ENCODE data around the gene ARAP1. TPM values are rescaled to one million over a fixed set of nuclear protein-coding genes. Genes with fewer than 3 reads are reported as not detected.

ARAP1 gene
- total RNA-seq, 1 experiment from 2014 or later, result 76.1 TPM

DNA sequence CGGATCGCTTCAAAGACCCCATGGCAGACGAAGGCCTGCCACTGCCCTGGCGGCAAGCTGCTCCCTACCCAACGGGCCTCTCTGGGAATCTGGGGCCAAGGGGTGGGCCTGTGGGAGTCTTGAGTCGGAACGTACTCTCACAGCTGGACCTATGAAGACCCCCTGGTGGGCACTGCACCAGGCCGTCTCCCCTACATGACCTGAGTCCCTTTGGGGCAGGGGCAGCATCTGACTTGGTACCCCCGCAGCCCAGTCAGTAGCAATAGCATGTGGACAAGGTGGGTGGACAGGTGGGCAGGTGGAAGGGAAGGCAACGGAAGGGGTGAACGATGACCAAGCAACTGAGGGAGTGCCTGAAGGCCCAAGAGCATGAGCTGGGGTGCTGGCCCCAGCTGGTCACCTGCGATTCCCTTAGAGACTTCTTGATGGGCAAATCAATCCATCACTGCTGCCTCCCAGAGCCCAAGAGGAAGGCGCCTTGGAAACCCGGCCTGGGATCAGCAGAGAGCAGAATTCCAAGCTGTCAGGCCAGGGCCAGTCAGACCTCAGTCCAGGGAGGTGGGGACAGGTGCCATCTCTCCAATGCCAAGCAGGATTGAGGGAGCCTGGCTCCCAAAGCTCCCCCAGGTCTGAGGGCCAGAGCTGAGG, 35.3 kb downstream of the ARAP1 start:
- H3K9me3 ChIP-seq (ENCODE audit: low read length), result no peaks in the 10 kb centered on the region
- H3K27ac ChIP-seq (ENCODE audit: low read length), result no peak overlapping the region
- H3K27me3 ChIP-seq (ENCODE audit: low read length), result no peaks in the 10 kb centered on the region
- DNase-seq, result no peak
- no peaks in the 10 kb centered on the region for H3K9me2 ChIP-seq (replicated peaks; ENCODE audit: insufficient read depth, low read length)
- H3K4me2 ChIP-seq (ENCODE audit: low read depth, low read length, poor library complexity, severe bottlenecking), result no peak overlapping the region
- no peak overlapping the region for H3K9ac ChIP-seq (ENCODE audit: low read length)
- H3K79me2 ChIP-seq (ENCODE audit: low read length), result peaks cover 81% of the 10 kb centered on the region
- H2AFZ ChIP-seq (ENCODE audit: low read length), result no peak overlapping the region
- no peaks in the 10 kb centered on the region; the same call in 1 of the 2 replicates for H3K36me3 ChIP-seq (ENCODE audit: insufficient read depth, low read length)
- H3K4me3 ChIP-seq (ENCODE audit: low read length), result no peak overlapping the region
- peaks cover 59% of the 10 kb centered on the region; the same call in 1 of the 2 replicates for H4K20me1 ChIP-seq (ENCODE audit: insufficient read depth, low read depth, low read length)
- peaks cover 36% of the 10 kb centered on the region for H3K4me1 ChIP-seq (ENCODE audit: low read length)

DNA sequence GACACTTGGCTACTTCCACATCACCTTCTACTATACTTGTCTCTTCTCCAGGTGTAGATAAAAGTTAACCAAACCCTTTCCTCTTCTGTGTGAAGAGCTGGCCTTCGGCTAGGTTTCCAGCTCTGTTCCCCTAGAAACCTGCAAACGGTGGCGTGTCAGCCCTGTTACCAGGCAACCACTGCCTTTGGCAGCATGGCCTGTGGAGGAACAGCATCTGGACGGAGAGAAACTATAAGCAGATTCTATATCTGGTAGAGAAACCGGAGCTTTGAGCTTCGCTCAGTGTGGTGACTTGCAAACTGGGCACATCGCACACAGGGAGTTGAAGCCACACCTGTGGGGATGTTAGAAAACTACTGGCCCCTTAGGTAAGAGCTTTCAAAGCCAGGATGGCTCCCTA, 35.9 kb downstream of the ARAP1 start:
- Histone ChIP-seq H3K9me3 (ENCODE audit: low read length) (no peaks in the 10 kb centered on the region), H4K20me1 (ENCODE audit: insufficient read depth, low read depth, low read length) (peaks cover 53% of the 10 kb centered on the region; the same call in 1 of the 2 replicates), H3K4me2 (ENCODE audit: low read depth, low read length, poor library complexity, severe bottlenecking) (no peak overlapping the region), H3K27ac (ENCODE audit: low read length) (no peak overlapping the region), H3K4me1 (ENCODE audit: low read length) (peaks cover 30% of the 10 kb centered on the region), H3K79me2 (ENCODE audit: low read length) (peaks cover 75% of the 10 kb centered on the region), H2AFZ (ENCODE audit: low read length) (no peak overlapping the region), H3K27me3 (ENCODE audit: low read length) (no peaks in the 10 kb centered on the region), H3K4me3 (ENCODE audit: low read length) (no peak overlapping the region), H3K9ac (ENCODE audit: low read length) (no peak overlapping the region), H3K36me3 (ENCODE audit: insufficient read depth, low read length) (no peaks in the 10 kb centered on the region; the same call in 1 of the 2 replicates), H3K9me2 (replicated peaks; ENCODE audit: insufficient read depth, low read length) (no peaks in the 10 kb centered on the region)
- no peak for DNase-seq

DNA sequence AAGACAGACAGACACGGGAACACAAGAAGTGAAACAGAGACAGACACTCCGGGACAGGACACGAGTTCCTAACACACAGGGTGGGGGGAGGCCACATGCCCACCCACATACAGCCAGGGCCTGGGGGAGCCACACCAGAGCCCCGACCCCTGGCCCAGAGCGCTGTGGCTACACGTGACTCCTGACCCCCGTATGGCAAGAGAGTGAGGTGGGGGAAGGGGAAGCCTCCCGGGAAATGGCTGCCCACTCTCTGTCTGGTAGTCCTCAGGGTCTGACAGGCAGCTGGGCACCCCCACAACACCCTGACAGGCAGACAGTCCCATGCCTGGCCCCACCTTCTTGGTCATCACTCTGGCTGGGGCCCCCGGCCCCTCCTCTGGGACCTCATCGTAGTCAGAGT, 39.4 kb downstream of the ARAP1 start:
- Histone ChIP-seq H4K20me1 (ENCODE audit: insufficient read depth, low read depth, low read length) (peaks cover 26% of the 10 kb centered on the region; the same call in 1 of the 2 replicates), H3K27ac (ENCODE audit: low read length) (no peak overlapping the region), H3K79me2 (ENCODE audit: low read length) (peaks cover 40% of the 10 kb centered on the region), H3K4me3 (ENCODE audit: low read length) (no peak overlapping the region), H3K4me1 (ENCODE audit: low read length) (no peaks in the 10 kb centered on the region), H3K4me2 (ENCODE audit: low read depth, low read length, poor library complexity, severe bottlenecking) (no peak overlapping the region), H3K36me3 (ENCODE audit: insufficient read depth, low read length) (no peaks in the 10 kb centered on the region), H3K9ac (ENCODE audit: low read length) (no peak overlapping the region), H3K9me3 (ENCODE audit: low read length) (no peaks in the 10 kb centered on the region), H3K9me2 (replicated peaks; ENCODE audit: insufficient read depth, low read length) (no peaks in the 10 kb centered on the region), H2AFZ (ENCODE audit: low read length) (no peak overlapping the region), H3K27me3 (ENCODE audit: low read length) (no peaks in the 10 kb centered on the region)
- DNase-seq, result no peak

DNA sequence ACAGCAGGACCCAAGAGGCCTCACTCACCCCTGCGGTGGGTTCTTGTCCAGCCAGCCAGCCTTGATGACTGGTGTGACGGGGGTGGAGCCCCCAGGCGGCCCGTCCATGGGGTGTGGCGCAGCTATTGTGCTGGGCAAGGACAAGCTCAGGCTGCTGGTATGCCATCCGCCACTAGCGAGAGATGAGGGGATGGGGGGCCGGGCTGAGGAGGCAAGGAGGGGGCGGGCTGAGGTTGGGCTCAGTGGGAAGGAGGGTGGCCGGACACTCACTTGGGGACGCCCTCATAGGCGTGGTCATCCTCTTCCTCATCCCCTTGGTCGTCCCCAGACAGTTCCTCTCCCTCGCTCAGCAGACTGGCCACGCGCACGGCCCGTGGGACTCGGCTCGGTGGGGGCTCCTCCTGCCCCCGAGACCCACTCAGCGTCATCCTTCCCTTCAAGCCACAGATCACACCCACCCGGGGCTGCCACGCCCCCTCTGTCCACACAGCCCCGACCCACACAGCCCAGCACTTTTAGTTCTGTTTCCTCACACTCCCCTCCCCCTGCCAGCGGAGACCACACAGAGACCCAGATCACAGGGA, 39.9 kb downstream of the ARAP1 start:
- Histone ChIP-seq H3K27me3 (ENCODE audit: low read length) (no peaks in the 10 kb centered on the region), H3K36me3 (ENCODE audit: insufficient read depth, low read length) (0 out of 2 replicates have a peak, but pooled peaks cover under 1% of the 10 kb centered on the region), H3K79me2 (ENCODE audit: low read length) (peaks cover 35% of the 10 kb centered on the region), H4K20me1 (ENCODE audit: insufficient read depth, low read depth, low read length) (peaks cover 21% of the 10 kb centered on the region; the same call in 1 of the 2 replicates), H3K27ac (ENCODE audit: low read length) (no peak overlapping the region), H3K4me2 (ENCODE audit: low read depth, low read length, poor library complexity, severe bottlenecking) (no peak overlapping the region), H3K9ac (ENCODE audit: low read length) (no peak overlapping the region), H3K4me1 (ENCODE audit: low read length) (peaks cover 3% of the 10 kb centered on the region), H3K9me3 (ENCODE audit: low read length) (no peaks in the 10 kb centered on the region), H3K9me2 (replicated peaks; ENCODE audit: insufficient read depth, low read length) (no peaks in the 10 kb centered on the region), H2AFZ (ENCODE audit: low read length) (no peak overlapping the region), H3K4me3 (ENCODE audit: low read length) (no peak overlapping the region)
- DNase-seq, result no peak

DNA sequence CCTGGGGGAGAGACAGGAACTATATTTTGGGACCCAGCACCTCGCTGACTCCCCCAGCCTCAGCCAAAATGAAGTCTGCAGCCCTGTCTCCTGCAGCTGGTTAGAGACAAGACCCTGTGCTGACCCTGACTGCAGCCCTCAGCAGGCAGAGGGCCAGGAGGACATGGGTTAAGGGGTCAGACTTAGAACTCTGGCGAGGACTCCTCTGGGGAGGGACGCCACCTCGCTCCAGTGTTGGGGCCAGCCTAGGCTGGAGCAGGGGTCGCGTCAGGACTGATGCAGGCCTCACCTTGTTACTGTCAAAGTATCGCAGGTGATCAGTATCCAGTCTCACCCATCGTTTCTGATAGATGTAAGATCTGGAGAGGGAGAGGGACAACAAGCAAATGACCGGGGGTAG, 41.1 kb downstream of the ARAP1 start:
- H3K4me3 ChIP-seq (ENCODE audit: low read length), result no peak overlapping the region
- H3K79me2 ChIP-seq (ENCODE audit: low read length), result peaks cover 23% of the 10 kb centered on the region
- DNase-seq, result no peak
- H4K20me1 ChIP-seq (ENCODE audit: insufficient read depth, low read depth, low read length), result peaks cover 14% of the 10 kb centered on the region; the same call in 1 of the 2 replicates
- no peak overlapping the region for H3K27ac ChIP-seq (ENCODE audit: low read length)
- no peak overlapping the region for H3K4me2 ChIP-seq (ENCODE audit: low read depth, low read length, poor library complexity, severe bottlenecking)
- no peaks in the 10 kb centered on the region for H3K27me3 ChIP-seq (ENCODE audit: low read length)
- H3K9me3 ChIP-seq (ENCODE audit: low read length), result no peaks in the 10 kb centered on the region
- no peak overlapping the region for H3K9ac ChIP-seq (ENCODE audit: low read length)
- H3K36me3 ChIP-seq (ENCODE audit: insufficient read depth, low read length), result 0 out of 2 replicates have a peak, but pooled peaks cover 4% of the 10 kb centered on the region
- no peaks in the 10 kb centered on the region for H3K9me2 ChIP-seq (replicated peaks; ENCODE audit: insufficient read depth, low read length)
- no peak overlapping the region for H2AFZ ChIP-seq (ENCODE audit: low read length)
- peaks cover 14% of the 10 kb centered on the region for H3K4me1 ChIP-seq (ENCODE audit: low read length)

DNA sequence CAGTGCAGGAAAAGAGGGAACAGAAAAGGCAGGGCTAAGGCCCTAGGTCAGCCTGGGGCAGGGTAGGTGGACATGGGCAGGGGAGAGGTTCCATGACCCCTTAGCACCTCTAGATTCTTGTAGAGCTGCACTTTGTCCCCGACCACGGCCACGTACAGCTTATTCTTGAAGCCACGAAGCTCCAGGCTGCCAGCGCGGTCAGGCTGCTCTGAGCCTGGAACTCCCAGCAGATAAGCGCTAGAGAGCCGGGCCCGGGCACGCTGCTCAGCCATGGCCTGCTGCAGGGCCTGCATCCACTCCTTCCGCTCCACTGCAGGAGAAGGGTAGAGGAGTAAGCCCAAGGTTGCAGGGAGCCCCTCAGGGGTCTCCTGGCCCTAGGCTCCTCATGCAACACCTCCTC, 41.9 kb downstream of the ARAP1 start:
- H3K4me1 ChIP-seq (ENCODE audit: low read length), result peaks cover 23% of the 10 kb centered on the region
- peaks cover 19% of the 10 kb centered on the region for H3K79me2 ChIP-seq (ENCODE audit: low read length)

DNA sequence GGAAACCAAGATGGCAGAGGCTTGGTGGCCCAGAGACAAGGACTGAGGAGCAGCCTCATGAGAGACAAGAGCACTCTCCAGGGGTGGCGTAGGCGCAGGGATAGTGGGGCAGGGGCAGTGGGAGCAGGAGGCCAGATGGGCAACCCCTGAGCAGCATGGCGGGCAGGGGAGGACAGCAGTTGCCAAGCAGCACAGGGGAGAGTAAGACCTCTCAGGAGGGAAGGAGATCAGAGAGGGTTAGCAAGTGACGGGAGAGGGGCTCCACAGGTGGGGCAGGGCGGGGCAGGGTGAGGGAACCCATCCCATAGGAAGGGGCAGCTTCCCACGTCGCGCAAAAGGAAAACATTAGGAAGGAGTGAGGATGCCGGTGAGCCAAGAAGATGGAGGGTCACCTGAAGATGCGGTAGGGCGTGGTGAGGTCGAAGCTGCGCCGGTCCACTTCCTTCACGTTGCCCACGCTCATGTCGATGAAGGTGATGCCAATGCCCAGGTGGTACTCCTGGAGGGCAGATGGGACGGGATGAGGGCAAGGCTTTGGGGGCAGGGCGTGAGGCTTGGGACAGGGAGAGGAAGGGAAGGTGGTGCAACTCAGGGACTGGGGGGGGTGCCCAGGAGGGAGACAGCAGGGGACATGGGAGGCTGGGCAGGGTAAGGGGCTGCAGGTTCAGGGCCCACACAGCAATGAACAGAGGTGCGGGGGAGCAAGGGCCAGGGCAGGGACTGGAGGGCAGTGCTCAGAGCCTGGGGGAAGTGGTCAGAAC, 42.5 kb downstream of the ARAP1 start:
- peaks cover 18% of the 10 kb centered on the region; the same call in 1 of the 2 replicates for H4K20me1 ChIP-seq (ENCODE audit: insufficient read depth, low read depth, low read length)

More for the DNA sequence above, 41.9 kb downstream of the ARAP1 start:
- Histone ChIP-seq H3K9me3 (ENCODE audit: low read length) (no peaks in the 10 kb centered on the region), H3K9me2 (replicated peaks; ENCODE audit: insufficient read depth, low read length) (no peaks in the 10 kb centered on the region), H4K20me1 (ENCODE audit: insufficient read depth, low read depth, low read length) (peaks cover 18% of the 10 kb centered on the region; the same call in 1 of the 2 replicates), H3K9ac (ENCODE audit: low read length) (no peak overlapping the region), H3K27ac (ENCODE audit: low read length) (no peak overlapping the region), H3K4me2 (ENCODE audit: low read depth, low read length, poor library complexity, severe bottlenecking) (no peak overlapping the region), H2AFZ (ENCODE audit: low read length) (no peak overlapping the region), H3K27me3 (ENCODE audit: low read length) (no peaks in the 10 kb centered on the region), H3K4me3 (ENCODE audit: low read length) (no peak overlapping the region), H3K36me3 (ENCODE audit: insufficient read depth, low read length) (0 out of 2 replicates have a peak, but pooled peaks cover 6% of the 10 kb centered on the region)
- DNase-seq, result no peak

GRCh38 chr11:72707032-72707431, 45.2 kb downstream of the ARAP1 start:
- no peaks in the 10 kb centered on the region for H3K9me2 ChIP-seq (replicated peaks; ENCODE audit: insufficient read depth, low read length)
- peaks cover 18% of the 10 kb centered on the region; the same call in 1 of the 2 replicates for H4K20me1 ChIP-seq (ENCODE audit: insufficient read depth, low read depth, low read length)
- no peak overlapping the region for H3K27ac ChIP-seq (ENCODE audit: low read length)
- no peak overlapping the region for H3K4me2 ChIP-seq (ENCODE audit: low read depth, low read length, poor library complexity, severe bottlenecking)
- DNase-seq, result no peak
- no peak overlapping the region for H2AFZ ChIP-seq (ENCODE audit: low read length)
- H3K9me3 ChIP-seq (ENCODE audit: low read length), result no peaks in the 10 kb centered on the region
- H3K36me3 ChIP-seq (ENCODE audit: insufficient read depth, low read length), result 0 out of 2 replicates have a peak, but pooled peaks cover 10% of the 10 kb centered on the region
- peaks cover 32% of the 10 kb centered on the region for H3K4me1 ChIP-seq (ENCODE audit: low read length)
- no peaks in the 10 kb centered on the region for H3K79me2 ChIP-seq (ENCODE audit: low read length)
- H3K4me3 ChIP-seq (ENCODE audit: low read length), result no peak overlapping the region
- no peak overlapping the region for H3K9ac ChIP-seq (ENCODE audit: low read length)
- H3K27me3 ChIP-seq (ENCODE audit: low read length), result no peaks in the 10 kb centered on the region

More for the DNA sequence above, 42.5 kb downstream of the ARAP1 start:
- Histone ChIP-seq H3K27ac (ENCODE audit: low read length) (no peak overlapping the region), H3K27me3 (ENCODE audit: low read length) (no peaks in the 10 kb centered on the region), H3K9ac (ENCODE audit: low read length) (no peak overlapping the region), H3K79me2 (ENCODE audit: low read length) (peaks cover 13% of the 10 kb centered on the region), H3K9me2 (replicated peaks; ENCODE audit: insufficient read depth, low read length) (no peaks in the 10 kb centered on the region), H3K4me1 (ENCODE audit: low read length) (peaks cover 29% of the 10 kb centered on the region), H3K4me2 (ENCODE audit: low read depth, low read length, poor library complexity, severe bottlenecking) (no peak overlapping the region), H3K4me3 (ENCODE audit: low read length) (no peak overlapping the region), H3K36me3 (ENCODE audit: insufficient read depth, low read length) (0 out of 2 replicates have a peak, but pooled peaks cover 7% of the 10 kb centered on the region), H3K9me3 (ENCODE audit: low read length) (no peaks in the 10 kb centered on the region), H2AFZ (ENCODE audit: low read length) (no peak overlapping the region)
- no peak for DNase-seq
